A549 (cell line): ENCODE results near the gene PIK3CB. TPM values are rescaled to one million over a fixed set of nuclear protein-coding genes. Genes with fewer than 3 reads are reported as not detected.

Experiments used
- ATAC-seq, 2 experiments: fragments of 200-7000 bp in 1 of 2; fragments of >200 bp in 1 of 2; cut with Nextera tagmentation in 1 of 2; cut with Tn5 transposase in 1 of 2; 3 replicates each; pipeline versions ENCODE4 v1.8.0 to v1.9.1; 2018 to 2020; ENCODE audit warnings: mild to moderate bottlenecking in 1 of 2, moderate library complexity in 1 of 2
- CTCF ChIA-PET: fragments of 300-600 bp; sonication (Branson Sonifier 250); formaldehyde crosslinking; extraction: SDS; loops from one replicate; lab custom pipeline; 2021; ENCODE audit warnings: antibody characterized with exemption, inconsistent platforms; lab: Yijun Ruan, JAX
- POLR2A ChIA-PET: fragments of 350-600 bp; formaldehyde crosslinking; extraction: SDS; loops from one replicate; lab custom pipeline; 2021; ENCODE audit warnings: antibody characterized with exemption, inconsistent platforms; lab: Yijun Ruan, JAX
- DNase-seq, 2 experiments: peaks; one replicate each; pipeline versions ENCODE4 v3.0.0 to v3.0.0-alpha.2; 2011 to 2016; ENCODE audit warnings: low read depth in 1 of 2, low spot score in 1 of 2
- FAIRE-seq: peaks from 2 replicates; lab custom pipeline; 2011; peaks lifted over from hg19 to GRCh38; lab: Jason Lieb, UNC
- H3K27ac ChIP-seq, 2 experiments: fragments of >200 bp; sonication (Bioruptor Twin); formaldehyde crosslinking; 3 replicates each; pipeline ENCODE4 v1.5.1; 2016 to 2017
- H3K4me1 ChIP-seq: fragments of >200 bp; sonication (Bioruptor Twin); formaldehyde crosslinking; 3 replicates; pipeline ENCODE4 v1.6.1; 2016
- H3K4me2 ChIP-seq: fragments of >200 bp; sonication (Bioruptor Twin); formaldehyde crosslinking; 3 replicates; pipeline ENCODE4 v1.6.1; 2016
- H3K4me3 ChIP-seq: fragments of >200 bp; sonication (Bioruptor Twin); formaldehyde crosslinking; 3 replicates; pipeline ENCODE4 v1.5.1; 2016
- H3K9me3 ChIP-seq: fragments of >200 bp; sonication (Bioruptor Twin); formaldehyde crosslinking; 3 replicates; pipeline ENCODE4 v1.6.1; 2016
- CBX2 ChIP-seq: fragments of 200-600 bp; sonication (generic); IDR thresholded peaks from 2 replicates; pipeline ENCODE4 v1.6.1; 2016; ENCODE audit warnings: low read depth, mild to moderate bottlenecking, borderline replicate concordance
- CEBPB ChIP-seq, 2 experiments: fragments of >200 bp in 1 of 2; sonication (Bioruptor Twin) in 1 of 2; formaldehyde crosslinking in 1 of 2; IDR thresholded peaks; 2 replicates each; pipeline ENCODE4 v1.6.1; 2012 to 2016
- EP300 ChIP-seq, 2 experiments: fragments of >200 bp; sonication (Bioruptor Twin); formaldehyde crosslinking; IDR thresholded peaks; 2 replicates in 1 of 2; 3 replicates in 1 of 2; pipeline ENCODE4 v1.6.1; 2016 to 2017
- ESRRA ChIP-seq: fragments of 150-350 bp; IDR thresholded peaks from 2 replicates; pipeline ENCODE4 v1.6.1; 2014; ENCODE audit warnings: mild to moderate bottlenecking, low read length, borderline replicate concordance
- FOXS1 ChIP-seq: fragments of 250-450 bp; sonication (Bioruptor Pico); IDR thresholded peaks from 2 replicates; pipeline ENCODE4 v1.5.0; 2020; ENCODE audit warnings: mild to moderate bottlenecking, moderate library complexity
- HOXA7 ChIP-seq: fragments of 250-450 bp; sonication (Bioruptor Pico); IDR thresholded peaks from 2 replicates; pipeline ENCODE4 v1.5.0; 2020; ENCODE audit warnings: mild to moderate bottlenecking, moderate library complexity
- HOXB5 ChIP-seq: fragments of 250-450 bp; sonication (Bioruptor Pico); IDR thresholded peaks from 2 replicates; pipeline ENCODE4 v1.5.0; 2020; ENCODE audit warnings: mild to moderate bottlenecking, moderate library complexity
- JUN ChIP-seq, 2 experiments: fragments of >200 bp; sonication (Bioruptor Twin); formaldehyde crosslinking; IDR thresholded peaks; 2 replicates in 1 of 2; 3 replicates in 1 of 2; pipeline ENCODE4 v1.6.1; 2016 to 2017
- JUNB ChIP-seq: fragments of >200 bp; sonication (Bioruptor Twin); formaldehyde crosslinking; IDR thresholded peaks from 2 replicates; pipeline ENCODE4 v1.6.1; 2016
- KDM1A ChIP-seq: fragments of 200-600 bp; sonication (generic); IDR thresholded peaks from 2 replicates; pipeline ENCODE4 v1.6.1; 2016; ENCODE audit warnings: low read depth, mild to moderate bottlenecking
- NFE2L2 ChIP-seq: fragments of 150-350 bp; conservative IDR thresholded peaks from 2 replicates; pipeline ENCODE4 v1.6.1; 2014; ENCODE audit warnings: low read length
- NPAS2 ChIP-seq: fragments of 250-450 bp; sonication (Bioruptor Pico); IDR thresholded peaks from 2 replicates; pipeline ENCODE4 v1.8.0; 2022; ENCODE audit warnings: mild to moderate bottlenecking, moderate library complexity, borderline replicate concordance
- NR3C1 ChIP-seq: fragments of >200 bp; sonication (Bioruptor Twin); formaldehyde crosslinking; IDR thresholded peaks from 3 replicates; pipeline ENCODE4 v1.6.1; 2017
- PHF8 ChIP-seq: fragments of 200-600 bp; sonication (generic); IDR thresholded peaks from 2 replicates; pipeline ENCODE4 v1.6.1; 2016; ENCODE audit warnings: low read depth, mild to moderate bottlenecking, antibody characterized with exemption, moderate library complexity, borderline replicate concordance
- POLR2AphosphoS2 ChIP-seq: conservative IDR thresholded peaks from 2 replicates; pipeline ENCODE4 v1.6.1; 2012; ENCODE audit warnings: low read length, improper control_type of control experiment, inconsistent platforms
- RFX5 ChIP-seq: fragments of 450-650 bp; IDR thresholded peaks from 2 replicates; pipeline ENCODE4 v1.7.1; 2014; ENCODE audit warnings: antibody characterized with exemption, mild to moderate bottlenecking, moderate library complexity
- RNF2 ChIP-seq: fragments of 200-600 bp; sonication (generic); IDR thresholded peaks from 2 replicates; pipeline ENCODE4 v1.6.1; 2016; ENCODE audit warnings: low read depth, mild to moderate bottlenecking, antibody characterized with exemption, moderate library complexity, borderline replicate concordance
- SMC3 ChIP-seq: fragments of >200 bp; sonication (Bioruptor Twin); formaldehyde crosslinking; IDR thresholded peaks from 3 replicates; pipeline ENCODE4 v1.6.1; 2018; ENCODE audit warnings: inconsistent platforms
- SREBF2 ChIP-seq: fragments of 450-650 bp; IDR thresholded peaks from 2 replicates; pipeline ENCODE4 v1.6.1; 2014; ENCODE audit warnings: mild to moderate bottlenecking, moderate library complexity
- TFCP2L1 ChIP-seq: fragments of 250-450 bp; sonication (Bioruptor Pico); IDR thresholded peaks from 2 replicates; pipeline ENCODE4 v1.5.0; 2021; ENCODE audit warnings: mild to moderate bottlenecking
- ZFP36 ChIP-seq: fragments of 450-650 bp; IDR thresholded peaks from 2 replicates; pipeline ENCODE4 v1.6.1; 2014; ENCODE audit warnings: borderline replicate concordance; ENCODE audit not compliant: partially characterized antibody
- ZNF302 ChIP-seq: fragments of 250-450 bp; sonication (Bioruptor Pico); IDR thresholded peaks from 2 replicates; pipeline ENCODE4 v1.9.0; 2021; ENCODE audit warnings: inconsistent platforms, mild to moderate bottlenecking, moderate library complexity
- ZSCAN20 ChIP-seq: fragments of 250-450 bp; sonication (Bioruptor Pico); IDR thresholded peaks from 2 replicates; pipeline ENCODE4 v1.8.0; 2022; ENCODE audit warnings: mild to moderate bottlenecking, moderate library complexity
- WGBS: methylation state at CpG from one replicate; pipeline ENCODE4 v1.1.6; 2017; ENCODE audit errors: missing lambda C conversion rate; 5-methylcytosine and 5-hydroxymethylcytosine counted together
- polyA plus RNA-seq, 4 experiments: library from polyadenylated mRNA; depleted of rRNA in 3 of 4; stranded (reverse); fragments of >200 nt; fragmentation: RNase III in 1 of 4; extraction: RNeasy Plus Mini Kit Qiagen cat#74134 plus additional on column Dnase treatment in 1 of 4; gene quantifications; 2 replicates in 3 of 4; 3 replicates in 1 of 4; pipeline ENCODE4 v1.2.3, GENCODE V29; 2011 to 2017
- TF ChIP-seq, protein P1 (sequence below): fragments of >200 bp; sonication (Bioruptor Twin); formaldehyde crosslinking; IDR thresholded peaks from 3 replicates; pipeline ENCODE4 v1.6.1; 2016
- TF ChIP-seq, protein P2 (sequence below): IDR thresholded peaks from 2 replicates; pipeline ENCODE4 v1.6.1; 2012; ENCODE audit warnings: low read depth, borderline replicate concordance
- TF ChIP-seq, protein P3 (sequence below): IDR thresholded peaks from 2 replicates; pipeline ENCODE4 v1.6.1; 2012
- TF ChIP-seq, protein P4 (sequence below): fragments of >200 bp; sonication (Bioruptor Twin); formaldehyde crosslinking; IDR thresholded peaks from 3 replicates; pipeline ENCODE4 v1.5.1; 2016
- TF ChIP-seq, protein P5 (sequence below): fragments of 450-650 bp; IDR thresholded peaks from 2 replicates; pipeline ENCODE4 v1.6.1; 2014; ENCODE audit warnings: antibody characterized with exemption

PIK3CB gene
- polyA plus RNA-seq, 2 of the 4 experiments (the other 2 are of a cell fraction) = 20.7 to 23.3 TPM

DNA sequence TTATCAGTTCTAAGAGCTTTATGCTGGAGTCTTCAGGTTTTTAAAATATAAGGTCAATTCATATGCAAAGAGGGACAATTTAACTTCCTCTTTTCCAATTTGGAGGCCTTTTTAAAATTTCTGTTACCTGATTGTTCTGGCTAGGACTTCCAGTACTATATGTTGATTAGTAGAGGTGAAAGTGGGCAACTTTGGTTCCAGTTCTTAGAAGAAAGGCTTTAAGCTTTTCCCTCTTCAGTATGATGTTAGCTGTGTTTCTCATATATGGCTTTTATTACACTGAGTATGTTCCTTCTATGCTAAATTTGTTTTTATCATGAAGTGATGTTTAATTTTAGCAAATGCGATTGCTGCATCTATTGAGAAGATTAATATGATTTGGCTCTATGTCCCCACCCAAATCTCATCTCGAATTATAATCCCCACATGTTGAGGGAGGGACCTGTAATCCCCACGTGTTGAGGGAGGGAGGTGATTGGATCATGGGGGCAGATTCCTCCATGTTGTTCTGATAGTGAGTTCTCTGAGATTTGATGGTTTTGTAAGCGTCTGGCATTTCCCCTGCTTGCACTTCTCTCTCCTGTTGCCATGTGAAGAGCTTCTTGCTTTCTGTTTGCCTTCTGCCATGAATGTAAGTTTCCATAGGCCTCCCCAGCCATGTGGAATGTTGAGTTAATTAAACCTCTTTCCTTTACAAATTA is 192.4 kb downstream of the PIK3CB start:
- CTCF ChIA-PET = interaction anchor here (1.1 kb wide), 1 partner anchor 273 kb away, joined by 3 read pairs; no protein-coding TSS in a partner anchor
- POLR2A ChIA-PET = no interaction called here

DNA sequence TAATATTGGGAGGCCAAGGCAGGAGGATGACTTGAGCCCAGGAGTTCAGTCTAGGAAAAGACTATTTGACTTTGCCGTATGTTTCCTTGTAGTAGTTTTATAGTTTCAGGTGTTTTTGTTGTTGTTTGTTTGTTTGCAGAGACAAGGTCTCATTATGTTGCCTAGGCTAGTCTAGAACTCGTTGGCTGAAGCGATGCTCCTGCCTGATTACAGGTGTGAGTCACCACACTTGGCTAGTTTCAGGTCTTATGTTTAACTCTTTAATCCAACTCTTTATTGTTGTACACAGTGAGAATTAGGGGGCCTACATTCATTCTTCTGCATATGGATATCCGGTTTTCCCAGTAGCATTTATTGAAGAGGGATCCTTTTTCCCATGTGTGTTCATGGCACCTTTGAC is 194.2 kb downstream of the PIK3CB start:
- no peak for DNase-seq
- FAIRE-seq = no peak
- Histone ChIP-seq H3K4me2 (no peak overlapping the region), H3K4me1 (no peaks in the 10 kb centered on the region), H3K27ac (no peak overlapping the region)
- POLR2A ChIA-PET = no interaction called here
- TF ChIP-seq NPAS2 (CRISPR knock-in tag) (no peak), RNF2 (no peak), FOXS1 (CRISPR knock-in tag) (no peak), ESRRA (no peak), SMC3 (no peak), ZSCAN20 (no peak), JUNB (no peak), POLR2AphosphoS2 (no peak), HOXB5 (CRISPR knock-in tag) (no peak), EP300 (IDR thresholded peaks at IDR 0.05) (no peak), NR3C1 (no peak), PHF8 (no peak), CBX2 (no peak)
- TF ChIP-seq, protein P1, sequence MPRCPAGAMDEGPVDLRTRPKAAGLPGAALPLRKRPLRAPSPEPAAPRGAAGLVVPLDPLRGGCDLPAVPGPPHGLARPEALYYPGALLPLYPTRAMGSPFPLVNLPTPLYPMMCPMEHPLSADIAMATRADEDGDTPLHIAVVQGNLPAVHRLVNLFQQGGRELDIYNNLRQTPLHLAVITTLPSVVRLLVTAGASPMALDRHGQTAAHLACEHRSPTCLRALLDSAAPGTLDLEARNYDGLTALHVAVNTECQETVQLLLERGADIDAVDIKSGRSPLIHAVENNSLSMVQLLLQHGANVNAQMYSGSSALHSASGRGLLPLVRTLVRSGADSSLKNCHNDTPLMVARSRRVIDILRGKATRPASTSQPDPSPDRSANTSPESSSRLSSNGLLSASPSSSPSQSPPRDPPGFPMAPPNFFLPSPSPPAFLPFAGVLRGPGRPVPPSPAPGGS = no peak
- TF ChIP-seq, protein P2, sequence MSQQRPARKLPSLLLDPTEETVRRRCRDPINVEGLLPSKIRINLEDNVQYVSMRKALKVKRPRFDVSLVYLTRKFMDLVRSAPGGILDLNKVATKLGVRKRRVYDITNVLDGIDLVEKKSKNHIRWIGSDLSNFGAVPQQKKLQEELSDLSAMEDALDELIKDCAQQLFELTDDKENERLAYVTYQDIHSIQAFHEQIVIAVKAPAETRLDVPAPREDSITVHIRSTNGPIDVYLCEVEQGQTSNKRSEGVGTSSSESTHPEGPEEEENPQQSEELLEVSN = no peak
- TF ChIP-seq, protein P3, sequence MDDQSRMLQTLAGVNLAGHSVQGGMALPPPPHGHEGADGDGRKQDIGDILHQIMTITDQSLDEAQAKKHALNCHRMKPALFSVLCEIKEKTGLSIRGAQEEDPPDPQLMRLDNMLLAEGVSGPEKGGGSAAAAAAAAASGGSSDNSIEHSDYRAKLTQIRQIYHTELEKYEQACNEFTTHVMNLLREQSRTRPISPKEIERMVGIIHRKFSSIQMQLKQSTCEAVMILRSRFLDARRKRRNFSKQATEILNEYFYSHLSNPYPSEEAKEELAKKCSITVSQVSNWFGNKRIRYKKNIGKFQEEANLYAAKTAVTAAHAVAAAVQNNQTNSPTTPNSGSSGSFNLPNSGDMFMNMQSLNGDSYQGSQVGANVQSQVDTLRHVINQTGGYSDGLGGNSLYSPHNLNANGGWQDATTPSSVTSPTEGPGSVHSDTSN = no peak
- TF ChIP-seq, protein P4, sequence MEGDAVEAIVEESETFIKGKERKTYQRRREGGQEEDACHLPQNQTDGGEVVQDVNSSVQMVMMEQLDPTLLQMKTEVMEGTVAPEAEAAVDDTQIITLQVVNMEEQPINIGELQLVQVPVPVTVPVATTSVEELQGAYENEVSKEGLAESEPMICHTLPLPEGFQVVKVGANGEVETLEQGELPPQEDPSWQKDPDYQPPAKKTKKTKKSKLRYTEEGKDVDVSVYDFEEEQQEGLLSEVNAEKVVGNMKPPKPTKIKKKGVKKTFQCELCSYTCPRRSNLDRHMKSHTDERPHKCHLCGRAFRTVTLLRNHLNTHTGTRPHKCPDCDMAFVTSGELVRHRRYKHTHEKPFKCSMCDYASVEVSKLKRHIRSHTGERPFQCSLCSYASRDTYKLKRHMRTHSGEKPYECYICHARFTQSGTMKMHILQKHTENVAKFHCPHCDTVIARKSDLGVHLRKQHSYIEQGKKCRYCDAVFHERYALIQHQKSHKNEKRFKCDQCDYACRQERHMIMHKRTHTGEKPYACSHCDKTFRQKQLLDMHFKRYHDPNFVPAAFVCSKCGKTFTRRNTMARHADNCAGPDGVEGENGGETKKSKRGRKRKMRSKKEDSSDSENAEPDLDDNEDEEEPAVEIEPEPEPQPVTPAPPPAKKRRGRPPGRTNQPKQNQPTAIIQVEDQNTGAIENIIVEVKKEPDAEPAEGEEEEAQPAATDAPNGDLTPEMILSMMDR = no peak
- TF ChIP-seq, all 56 proteins: peak for 0
- Histone ChIP-seq H3K9me3 (peaks cover 26% of the 10 kb centered on the region), H3K4me3 (no peak overlapping the region)
- no peak for ATAC-seq
- 81% methylated on average over 4 of the region's 4 CpGs for whole genome bisulfite sequencing
- CTCF ChIA-PET = no interaction called here

More for the DNA sequence above, 192.4 kb downstream of the PIK3CB start:
- Histone ChIP-seq H3K27ac (no peak overlapping the region), H3K9me3 (peaks cover 32% of the 10 kb centered on the region), H3K4me3 (no peak overlapping the region), H3K4me2 (no peak overlapping the region), H3K4me1 (no peaks in the 10 kb centered on the region)
- no peak for DNase-seq
- TF ChIP-seq, protein P1 = no peak
- TF ChIP-seq KDM1A (no peak), HOXB5 (CRISPR knock-in tag) (no peak), TFCP2L1 (CRISPR knock-in tag) (no peak), NFE2L2 (no peak), CEBPB (IDR thresholded peaks at IDR 0.05) (no peak), ZNF302 (CRISPR knock-in tag) (no peak), SREBF2 (no peak), POLR2AphosphoS2 (no peak), ZFP36 (no peak), HOXA7 (no peak), FOXS1 (CRISPR knock-in tag) (no peak), JUN (IDR thresholded peaks at IDR 0.05) (no peak), RFX5 (no peak)
- TF ChIP-seq, protein P5, sequence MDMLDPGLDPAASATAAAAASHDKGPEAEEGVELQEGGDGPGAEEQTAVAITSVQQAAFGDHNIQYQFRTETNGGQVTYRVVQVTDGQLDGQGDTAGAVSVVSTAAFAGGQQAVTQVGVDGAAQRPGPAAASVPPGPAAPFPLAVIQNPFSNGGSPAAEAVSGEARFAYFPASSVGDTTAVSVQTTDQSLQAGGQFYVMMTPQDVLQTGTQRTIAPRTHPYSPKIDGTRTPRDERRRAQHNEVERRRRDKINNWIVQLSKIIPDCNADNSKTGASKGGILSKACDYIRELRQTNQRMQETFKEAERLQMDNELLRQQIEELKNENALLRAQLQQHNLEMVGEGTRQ = no peak
- TF ChIP-seq, protein P2 = no peak
- no peak for ATAC-seq
- FAIRE-seq = no peak
- WGBS = 81% methylated on average over 4 of the region's 4 CpGs
